Measurements from ENCODE around the gene OVAAL.

Gene OVAAL

GRCh38 chr1:180597520-180597919 lies 38.8 kb downstream of the OVAAL start:
- no peaks in the 10 kb centered on the region for H3K9me3 ChIP-seq (ENCODE audit: control insufficient read depth, low read length)
- H2AFZ ChIP-seq: no peak overlapping the region
- H3K4me2 ChIP-seq (ENCODE audit: low read length): no peak overlapping the region
- H3K4me3 ChIP-seq (ENCODE audit: low read depth, low read length): no peak overlapping the region
- H3K9ac ChIP-seq: no peak overlapping the region
- no peaks in the 10 kb centered on the region for H3K4me1 ChIP-seq
- H3K27ac ChIP-seq: no peak overlapping the region
- no peaks in the 10 kb centered on the region for H3K36me3 ChIP-seq (ENCODE audit: control insufficient read depth, insufficient read depth, low read length)
- no peak for TF ChIP-seq CTCF (IDR thresholded peaks at IDR 0.05)
- H3K79me2 ChIP-seq: no peaks in the 10 kb centered on the region
- H3K27me3 ChIP-seq (ENCODE audit: control insufficient read depth, insufficient read depth, low read length): no peaks in the 10 kb centered on the region

GRCh38 chr1:180598333-180598974 lies 39.7 kb downstream of the OVAAL start:
- Histone ChIP-seq H3K4me3 (ENCODE audit: low read depth, low read length) (no peak overlapping the region), H3K9me3 (ENCODE audit: control insufficient read depth, low read length) (no peaks in the 10 kb centered on the region), H2AFZ (no peak overlapping the region), H3K79me2 (no peaks in the 10 kb centered on the region), H3K9ac (no peak overlapping the region), H3K27me3 (ENCODE audit: control insufficient read depth, insufficient read depth, low read length) (no peaks in the 10 kb centered on the region), H3K36me3 (ENCODE audit: control insufficient read depth, insufficient read depth, low read length) (no peaks in the 10 kb centered on the region), H3K4me2 (ENCODE audit: low read length) (no peak overlapping the region), H3K4me1 (no peaks in the 10 kb centered on the region), H3K27ac (no peak overlapping the region)
- no peak for TF ChIP-seq CTCF (IDR thresholded peaks at IDR 0.05)

- no peak overlapping the region for H3K4me2 ChIP-seq (ENCODE audit: low read length)
- no peak overlapping the region for H2AFZ ChIP-seq
- no peaks in the 10 kb centered on the region for H3K36me3 ChIP-seq (ENCODE audit: control insufficient read depth, insufficient read depth, low read length)
- no peaks in the 10 kb centered on the region for H3K9me3 ChIP-seq (ENCODE audit: control insufficient read depth, low read length)
- no peak overlapping the region for H3K4me3 ChIP-seq (ENCODE audit: low read depth, low read length)
- H3K79me2 ChIP-seq: no peaks in the 10 kb centered on the region
- H3K4me1 ChIP-seq: no peaks in the 10 kb centered on the region
- no peaks in the 10 kb centered on the region for H3K27me3 ChIP-seq (ENCODE audit: control insufficient read depth, insufficient read depth, low read length)
- no peak overlapping the region for H3K9ac ChIP-seq
- no peak for TF ChIP-seq CTCF (IDR thresholded peaks at IDR 0.05)
- H3K27ac ChIP-seq: no peak overlapping the region
Measured at GRCh38 chr1:180600343-180600742, 41.6 kb downstream of the OVAAL start.

- TF ChIP-seq CTCF (IDR thresholded peaks at IDR 0.05): no peak
- H3K4me1 ChIP-seq: no peaks in the 10 kb centered on the region
Measured at GRCh38 chr1:180601512-180601911, 42.7 kb downstream of the OVAAL start.

GRCh38 chr1:180603223-180603849 lies 44.6 kb downstream of the OVAAL start:
- Histone ChIP-seq H3K27ac (no peak overlapping the region), H3K4me1 (no peaks in the 10 kb centered on the region), H2AFZ (no peak overlapping the region), H3K4me3 (ENCODE audit: low read depth, low read length) (no peak overlapping the region), H3K9ac (no peak overlapping the region), H3K79me2 (no peaks in the 10 kb centered on the region), H3K4me2 (ENCODE audit: low read length) (no peak overlapping the region), H3K36me3 (ENCODE audit: control insufficient read depth, insufficient read depth, low read length) (no peaks in the 10 kb centered on the region), H3K27me3 (ENCODE audit: control insufficient read depth, insufficient read depth, low read length) (no peaks in the 10 kb centered on the region), H3K9me3 (ENCODE audit: control insufficient read depth, low read length) (no peaks in the 10 kb centered on the region)
- TF ChIP-seq CTCF (IDR thresholded peaks at IDR 0.05): no peak

More at GRCh38 chr1:180601512-180601911, 42.7 kb downstream of the OVAAL start:
- no peaks in the 10 kb centered on the region for H3K9me3 ChIP-seq (ENCODE audit: control insufficient read depth, low read length)
- no peak overlapping the region for H2AFZ ChIP-seq
- H3K9ac ChIP-seq: no peak overlapping the region
- H3K27ac ChIP-seq: no peak overlapping the region
- H3K27me3 ChIP-seq (ENCODE audit: control insufficient read depth, insufficient read depth, low read length): no peaks in the 10 kb centered on the region
- H3K36me3 ChIP-seq (ENCODE audit: control insufficient read depth, insufficient read depth, low read length): no peaks in the 10 kb centered on the region
- no peaks in the 10 kb centered on the region for H3K79me2 ChIP-seq
- H3K4me3 ChIP-seq (ENCODE audit: low read depth, low read length): no peak overlapping the region
- H3K4me2 ChIP-seq (ENCODE audit: low read length): no peak overlapping the region
